ENCODE measurements around the gene RALGPS2.
"Not testable (repeated sequence)": the region's sequence is repeated elsewhere in the genome, so short reads cannot be mapped to it uniquely, and the experiment has no call there.

Gene RALGPS2

DNA sequence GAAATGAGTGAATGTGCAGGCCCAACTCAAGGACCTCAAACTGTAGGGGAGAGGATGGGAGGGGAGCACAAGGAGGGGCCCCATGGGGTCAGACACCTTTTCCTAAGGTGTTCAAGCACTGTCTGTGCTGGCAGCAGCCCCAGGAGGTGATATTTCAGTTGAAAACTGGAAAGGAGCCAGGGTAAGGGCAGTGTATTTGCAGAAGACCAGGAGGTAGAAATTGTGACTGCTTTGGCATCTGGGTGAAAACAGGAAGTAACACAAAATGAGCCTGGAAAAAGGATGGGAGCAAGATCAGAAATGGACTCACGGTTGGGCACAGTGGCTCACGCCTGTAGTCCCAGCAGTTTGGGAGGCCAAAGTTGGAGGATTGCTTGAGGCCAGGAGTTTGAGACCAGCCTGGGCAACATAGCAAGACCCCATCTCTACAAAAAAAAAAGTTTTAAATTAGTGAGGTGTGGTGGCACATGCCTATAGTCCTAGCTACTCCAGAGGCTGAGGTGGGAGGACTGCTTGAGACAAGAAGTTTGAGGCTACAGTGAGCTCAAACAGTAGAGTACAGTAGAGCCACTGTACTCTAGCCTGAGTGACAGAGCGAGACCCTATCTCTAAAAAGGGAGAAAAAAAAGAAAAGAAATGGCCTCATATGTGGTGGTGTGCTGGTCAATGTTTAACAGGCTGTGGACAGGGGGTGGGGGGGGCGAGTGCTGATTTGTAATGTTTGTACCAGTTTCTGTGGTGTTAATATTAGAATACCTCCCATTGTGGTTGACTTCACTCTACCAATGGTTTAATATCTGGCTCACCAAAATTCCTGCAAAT is 222.0 kb downstream of the RALGPS2 start:
- DNase-seq: no peak

DNA sequence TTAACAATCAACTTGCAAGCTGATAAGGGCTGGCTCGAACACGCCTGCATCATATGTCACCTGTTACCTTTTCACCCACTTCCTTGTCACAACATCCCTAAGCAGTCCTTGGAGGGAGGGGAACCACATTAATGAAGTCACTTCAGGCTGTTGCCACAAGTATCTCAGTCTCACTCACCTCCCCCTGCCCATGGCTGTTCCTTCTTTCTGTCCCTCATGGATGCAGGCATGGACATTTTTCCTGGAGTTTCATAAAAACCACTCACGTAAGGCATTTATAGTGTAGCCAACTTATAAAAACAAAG is 222.6 kb downstream of the RALGPS2 start:
- DNase-seq: no peak

DNA sequence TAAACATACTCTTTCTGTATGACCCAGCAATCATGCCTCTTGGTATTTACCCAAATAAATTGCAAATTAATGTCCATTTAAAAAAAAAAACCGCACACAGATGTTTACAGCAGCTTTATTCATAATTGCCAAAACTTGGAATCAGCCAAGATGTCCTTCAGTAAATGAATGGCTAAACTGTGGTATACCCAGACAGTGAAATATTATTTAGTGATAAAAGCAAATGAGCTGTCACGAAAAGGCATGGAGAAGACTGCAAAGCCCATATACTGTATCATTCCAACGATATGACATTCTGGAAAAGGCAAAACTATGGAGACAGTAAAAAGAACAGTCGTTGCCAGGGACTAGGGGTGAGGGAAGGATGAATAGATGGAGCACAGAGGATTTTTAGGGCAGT is 223.6 kb downstream of the RALGPS2 start:
- DNase-seq: no peak

DNA sequence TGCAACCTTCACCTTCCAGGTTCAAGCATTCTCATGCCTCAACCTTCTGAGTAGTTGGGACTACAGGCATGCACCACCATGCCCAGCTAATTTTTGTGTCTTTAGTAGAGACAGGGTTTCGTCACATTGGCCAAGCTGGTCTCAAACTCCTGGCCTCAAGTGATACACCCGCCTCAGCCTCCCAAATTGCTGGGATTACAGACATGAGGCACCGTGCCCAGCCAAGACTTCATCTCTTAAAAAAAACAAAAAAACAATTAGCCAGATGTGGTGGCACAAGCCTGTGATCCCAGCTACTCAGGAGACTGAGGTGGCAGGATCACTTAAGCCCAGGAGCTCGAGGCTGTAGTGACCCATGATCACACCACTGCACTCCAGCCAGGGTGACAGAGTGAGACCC is 224.8 kb downstream of the RALGPS2 start:
- not testable (repeated sequence) for DNase-seq

- no peak for DNase-seq
These were observed 226.6 kb downstream of the RALGPS2 start for GRCh38 chr1:178951600-178951999.

DNA sequence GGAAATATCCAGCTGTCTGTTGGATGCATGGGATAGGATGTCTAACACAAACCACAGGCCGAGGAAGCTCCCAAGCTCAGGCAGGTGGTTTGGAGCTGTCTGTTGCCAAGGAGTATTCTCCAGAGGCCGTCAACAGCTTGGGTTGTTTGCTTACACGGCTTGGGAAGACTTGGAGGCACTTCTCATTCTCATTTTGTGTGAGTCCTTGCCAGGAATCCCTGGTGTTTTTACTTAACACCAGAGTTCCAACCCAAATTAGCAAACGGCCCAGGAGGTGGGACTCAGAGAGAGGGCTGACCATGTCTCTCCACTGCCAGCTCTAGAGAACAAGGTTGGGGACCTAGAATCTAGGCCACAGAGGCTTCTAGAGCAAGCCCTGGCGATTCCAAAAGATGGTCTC is 228.0 kb downstream of the RALGPS2 start:
- DNase-seq: peak; percentile 98

DNA sequence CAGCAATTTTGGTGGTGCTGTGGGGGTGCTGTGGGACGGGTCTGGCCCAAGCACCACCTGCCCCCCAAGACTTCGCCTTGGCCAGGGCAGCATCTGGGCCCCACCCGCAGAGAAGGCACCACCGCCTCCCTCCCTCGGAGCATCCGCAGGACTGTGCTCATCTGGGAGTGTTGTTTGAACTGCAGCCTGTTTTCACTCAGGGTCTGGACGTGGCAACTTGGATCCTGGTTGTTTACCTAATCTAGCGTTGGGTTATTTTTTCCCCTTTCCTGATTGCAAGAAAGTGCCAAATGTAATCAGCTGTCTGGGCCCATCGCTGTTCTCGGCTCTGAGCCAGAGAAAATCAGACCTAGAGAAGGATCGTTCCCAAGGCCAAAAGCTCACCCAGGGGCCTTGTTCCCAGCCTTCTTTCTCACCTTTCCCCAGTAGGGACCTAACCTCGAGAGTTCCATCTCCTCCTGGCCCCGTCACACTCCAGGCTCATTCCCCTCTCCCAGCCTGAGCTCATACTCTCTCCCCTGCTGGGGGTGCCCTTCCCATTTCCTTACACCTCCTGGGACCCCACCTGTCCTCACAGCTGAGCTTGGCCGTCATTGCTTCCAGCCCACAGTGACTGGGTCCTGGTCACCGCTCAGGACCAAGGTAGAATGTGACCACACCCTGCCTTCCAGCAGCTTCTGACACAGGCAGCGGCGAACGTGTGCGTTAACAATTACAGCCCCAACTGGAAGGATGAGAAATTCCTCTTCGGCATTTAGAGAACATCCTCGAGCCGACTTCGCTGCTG is 228.7 kb downstream of the RALGPS2 start:
- DNase-seq: peak; percentile 47

- no peak for DNase-seq
These were observed 229.3 kb downstream of the RALGPS2 start for GRCh38 chr1:178954325-178954690.

DNA sequence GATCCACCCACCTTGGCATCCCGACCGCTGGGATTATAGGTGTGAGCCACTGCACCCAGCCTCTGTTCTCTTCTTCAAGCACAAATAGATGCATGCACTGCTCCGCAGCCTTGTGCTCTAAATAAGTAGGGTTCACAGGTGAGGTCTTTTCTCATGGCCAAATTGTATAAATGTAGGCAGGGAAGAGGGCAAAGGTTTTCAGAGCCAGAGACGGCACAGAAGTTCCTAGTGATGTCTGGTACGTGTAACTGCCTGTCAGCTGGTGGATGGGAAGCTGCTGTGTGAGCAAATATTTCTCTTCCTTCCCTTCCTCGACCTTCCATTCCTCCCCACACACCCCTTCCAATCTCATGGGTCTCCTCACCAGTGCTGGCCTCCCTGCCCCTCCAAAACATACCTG is 229.9 kb downstream of the RALGPS2 start:
- DNase-seq: no peak

DNA sequence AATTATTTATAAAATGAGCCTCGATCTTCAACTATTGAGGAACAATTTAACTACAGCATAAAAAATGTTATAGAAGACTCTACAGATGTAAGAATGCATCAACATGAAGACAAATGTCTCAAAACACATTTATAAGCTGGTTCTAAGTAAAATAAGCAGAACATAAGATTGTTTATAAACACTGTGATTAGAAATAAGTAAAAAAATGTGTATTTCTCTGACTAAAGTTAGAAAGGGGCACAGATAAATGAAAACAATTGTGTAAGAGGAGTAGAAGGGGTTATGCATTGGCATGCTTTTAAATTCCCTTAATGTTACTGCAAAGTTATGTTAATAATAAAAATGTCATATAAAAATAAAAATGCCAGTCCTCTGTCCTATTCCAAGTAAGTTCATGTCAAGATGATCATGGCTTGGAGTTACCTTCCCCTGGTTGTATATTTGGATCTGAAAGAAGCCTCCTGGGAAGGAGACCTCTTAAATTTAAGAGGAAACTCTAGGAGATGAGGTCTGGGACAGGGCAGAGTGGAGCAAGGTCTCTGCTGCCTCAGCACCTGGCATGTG is 230.4 kb downstream of the RALGPS2 start:
- DNase-seq: no peak

- DNase-seq: no peak
These were observed 233.4 kb downstream of the RALGPS2 start for GRCh38 chr1:178958491-178958890.

GRCh38 chr1:178959543-178960460 is 234.8 kb downstream of the RALGPS2 start:
- DNase-seq: no peak

DNA sequence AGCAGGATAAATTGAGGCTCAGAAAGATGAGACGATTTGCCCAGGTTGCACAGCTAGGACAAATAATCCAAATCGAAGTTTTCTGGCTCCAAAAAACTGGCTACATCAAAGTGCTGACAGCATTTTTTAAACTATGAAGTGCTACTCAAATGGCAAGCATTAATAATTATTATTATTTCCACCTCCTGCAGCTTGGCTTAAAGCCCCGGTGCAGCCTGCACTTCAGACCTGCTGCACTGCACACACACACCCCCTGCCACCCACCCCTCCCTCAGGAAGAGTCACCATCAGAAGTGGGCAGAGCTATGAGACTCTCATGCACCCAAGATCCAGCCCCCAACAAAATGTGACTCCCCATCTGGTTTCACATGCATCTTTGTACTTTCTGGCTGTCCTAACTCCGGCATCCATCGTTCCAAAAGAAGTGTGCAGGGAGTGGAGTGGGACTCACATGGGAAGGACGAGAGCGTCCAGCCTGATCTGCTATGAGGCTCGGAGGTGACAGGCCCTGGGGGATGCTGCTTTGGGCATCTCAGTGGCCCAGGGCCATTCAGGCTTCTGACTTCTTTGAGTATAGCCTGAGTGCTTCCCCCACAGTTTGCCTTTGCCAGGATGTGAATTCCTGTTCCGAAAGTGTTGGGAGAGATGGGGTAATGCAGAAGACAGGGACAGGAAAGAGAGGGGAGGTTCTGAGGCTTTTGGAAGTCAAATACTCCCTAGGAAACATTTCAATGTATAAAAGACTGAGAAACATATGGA is 235.6 kb downstream of the RALGPS2 start:
- no peak for DNase-seq

GRCh38 chr1:178961331-178961730 is 236.3 kb downstream of the RALGPS2 start:
- DNase-seq: no peak

DNA sequence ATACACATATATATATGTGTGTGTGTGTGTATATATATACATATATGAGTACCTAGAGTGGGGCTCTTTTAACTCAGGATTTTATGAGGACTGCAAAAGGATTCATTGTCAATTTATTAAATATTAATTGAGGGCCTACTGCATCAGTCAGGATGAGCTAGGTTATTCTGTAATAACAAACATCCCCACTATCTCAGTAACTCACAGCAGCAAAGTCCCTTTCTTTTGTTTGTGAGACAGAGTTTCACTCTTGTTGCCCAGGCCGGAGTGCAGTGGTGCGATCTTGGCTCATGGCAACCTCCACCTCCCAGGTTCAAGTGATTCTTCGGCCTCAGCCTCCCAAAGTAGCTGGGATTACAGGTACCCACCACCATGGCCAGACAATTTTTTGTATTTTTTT is 236.8 kb downstream of the RALGPS2 start:
- no peak for DNase-seq

- no peak for DNase-seq
These were observed 238.0 kb downstream of the RALGPS2 start for GRCh38 chr1:178962853-178963711.

DNA sequence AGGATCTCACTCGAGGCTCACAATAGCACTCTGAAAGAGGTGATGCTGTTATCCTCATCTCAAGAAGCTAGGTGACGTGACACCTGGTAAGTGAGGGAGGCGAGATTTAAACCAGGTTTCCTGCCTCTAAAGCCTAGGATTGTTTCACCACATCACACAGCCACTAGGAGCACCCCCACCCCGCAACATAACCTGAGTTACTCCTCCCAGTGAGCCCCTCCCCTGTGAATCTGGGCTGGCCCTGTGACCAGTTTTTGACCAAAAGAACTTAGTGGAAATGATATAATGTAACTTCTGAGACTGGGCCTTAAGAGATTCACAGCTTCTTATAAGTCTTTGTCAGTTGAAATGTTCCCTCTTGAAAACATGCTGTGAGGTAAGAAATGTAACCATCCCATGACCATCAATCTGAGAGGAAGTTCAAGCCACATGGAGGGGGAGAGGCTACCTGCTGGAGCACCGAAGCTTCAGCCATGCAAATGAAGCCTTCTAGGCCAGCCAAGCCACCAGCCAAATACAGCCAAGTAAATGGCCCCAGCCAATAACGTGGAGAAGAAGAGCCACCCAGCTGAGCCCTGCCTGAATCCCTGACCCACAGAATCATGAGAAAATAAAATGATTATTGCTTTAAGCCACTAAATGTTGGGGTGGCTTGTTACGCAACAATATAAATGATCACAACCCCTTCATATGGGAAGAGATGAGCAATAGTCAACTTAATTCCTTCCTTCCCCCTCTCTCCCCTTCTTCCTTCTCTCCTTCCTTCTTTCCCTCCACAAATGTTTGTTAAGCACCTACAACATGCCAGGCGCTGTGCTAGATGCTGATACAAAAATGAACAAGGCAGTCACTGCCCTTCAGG is 239.7 kb downstream of the RALGPS2 start:
- no peak for DNase-seq

DNA sequence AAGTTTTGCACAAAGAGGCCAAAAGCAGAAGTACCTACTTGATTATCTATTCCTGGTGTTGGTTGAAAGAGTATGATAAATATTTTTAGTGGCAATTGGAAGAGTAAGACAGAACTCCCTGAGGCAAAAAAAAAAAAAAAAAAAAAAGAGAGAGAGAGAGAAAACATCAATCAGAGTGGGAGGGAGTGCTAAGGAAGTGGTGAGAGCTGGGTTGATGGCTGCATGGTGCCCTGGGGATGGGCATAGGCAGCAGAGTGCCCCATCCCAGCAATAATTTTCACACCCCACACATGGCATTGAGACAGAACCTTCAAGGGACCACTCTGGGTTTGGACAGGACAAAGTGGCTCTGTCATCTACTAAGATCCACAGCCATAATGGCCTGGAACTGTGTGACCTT is 241.3 kb downstream of the RALGPS2 start:
- DNase-seq: no peak

DNA sequence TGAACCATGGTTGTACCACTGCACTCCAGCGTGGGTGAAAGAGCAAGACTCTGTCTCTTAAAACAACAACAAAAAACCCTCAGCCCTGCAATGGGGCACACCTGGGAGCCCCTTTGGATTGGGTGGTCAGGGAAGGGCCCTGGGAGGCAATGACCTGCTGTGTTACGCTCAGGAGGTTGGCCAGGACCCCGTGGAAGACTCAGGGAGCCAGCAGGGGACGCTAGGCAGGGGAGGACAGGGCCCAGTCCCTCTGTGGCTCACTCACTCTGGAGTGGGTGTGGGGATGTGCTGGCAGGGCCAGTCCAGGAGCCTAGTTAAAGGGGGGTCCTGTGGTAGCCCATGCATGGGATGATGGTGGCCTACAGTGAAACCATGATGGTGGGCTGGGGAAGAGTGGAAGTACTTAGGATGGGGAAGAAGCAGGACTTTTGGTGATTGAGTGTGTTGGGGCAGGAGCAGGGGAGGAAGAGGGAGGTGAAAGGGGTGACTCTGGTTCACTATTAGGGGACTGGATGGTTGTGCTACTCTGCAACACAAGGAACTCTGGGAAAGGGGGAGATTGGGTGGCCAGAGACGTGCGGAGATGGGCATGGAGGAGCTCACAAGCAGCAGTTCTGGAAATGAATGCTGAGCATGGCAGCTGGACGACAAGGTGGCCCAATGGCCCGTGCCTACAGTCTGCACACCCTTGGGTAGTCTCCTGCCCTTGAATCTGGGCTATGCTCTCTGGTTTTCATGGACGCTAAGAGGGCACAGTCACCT is 244.4 kb downstream of the RALGPS2 start:
- DNase-seq: no peak

GRCh38 chr1:178970184-178970583 is 245.1 kb downstream of the RALGPS2 start:
- no peak for DNase-seq

All from NCI-H446 treated with DMSO at 0.1 percent for 48 hours (cell line).